WTC11 (cell line): ENCODE results near the gene GCFC2. TPM values are rescaled to one million over a fixed set of nuclear protein-coding genes. Genes with fewer than 3 reads are reported as not detected.
A peak's percentile ranks its signal among the peaks of the same experiment; 100 is the strongest.

ENCODE experiments used
- ATAC-seq: fragments of 200-7000 bp; cut with Tn5 transposase; 2 replicates; pipeline ENCODE4 v1.10.0; 2021; ENCODE audit warnings: mild to moderate bottlenecking, moderate library complexity
- CTCF ChIA-PET: fragments of 300-600 bp; sonication (Branson Sonifier 250); formaldehyde crosslinking; loops from one replicate; lab custom pipeline; 2021; ENCODE audit warnings: antibody characterized with exemption; lab: Charles Lee
- POLR2A ChIA-PET: fragments of 350-600 bp; sonication (Branson Sonifier 250); formaldehyde crosslinking; loops from one replicate; lab custom pipeline; 2021; ENCODE audit warnings: antibody characterized with exemption; lab: Charles Lee
- DNase-seq: peaks from one replicate; pipeline ENCODE4 v3.0.0; 2021; ENCODE audit warnings: low spot score
- H3K27ac Mint-ChIP-seq: 2 replicates; pipeline ENCODE4 v1.8.0; 2021; ENCODE audit warnings: mixed read lengths
- H3K27me3 Mint-ChIP-seq: 2 replicates; pipeline ENCODE4 v1.8.0; 2021; ENCODE audit warnings: low read depth, mild to moderate bottlenecking, moderate library complexity, mixed read lengths
- H3K36me3 Mint-ChIP-seq: 2 replicates; pipeline ENCODE4 v1.8.0; 2021; ENCODE audit warnings: mixed read lengths
- H3K4me1 Mint-ChIP-seq: 2 replicates; pipeline ENCODE4 v1.8.0; 2022; ENCODE audit warnings: mixed read lengths
- H3K4me3 Mint-ChIP-seq: 2 replicates; pipeline ENCODE4 v1.8.0; 2021; ENCODE audit warnings: mild to moderate bottlenecking, moderate library complexity, mixed read lengths
- H3K9me3 Mint-ChIP-seq: 2 replicates; pipeline ENCODE4 v1.8.0; 2021; ENCODE audit warnings: mixed read lengths
- CREB1 ChIP-seq: sonication (generic); formaldehyde crosslinking; IDR thresholded peaks from 2 replicates; pipeline ENCODE4 v1.8.0; 2023; ENCODE audit warnings: mild to moderate bottlenecking, missing genetic modification reagents
- EMX1 ChIP-seq: fragments of 250-450 bp; sonication (Bioruptor Pico); IDR thresholded peaks from 2 replicates; pipeline ENCODE4 v1.8.0; 2021; ENCODE audit warnings: mild to moderate bottlenecking
- NFYB ChIP-seq: sonication (generic); formaldehyde crosslinking; conservative IDR thresholded peaks from 2 replicates; pipeline ENCODE4 v1.8.0; 2022; ENCODE audit warnings: low read depth, missing genetic modification reagents
- TEAD4 ChIP-seq: sonication (generic); formaldehyde crosslinking; IDR thresholded peaks from 2 replicates; pipeline ENCODE4 v1.8.0; 2022; ENCODE audit warnings: mild to moderate bottlenecking, missing genetic modification reagents
- ZBTB21 ChIP-seq: sonication (generic); formaldehyde crosslinking; IDR thresholded peaks from 2 replicates; pipeline ENCODE4 v1.8.1; 2023; ENCODE audit warnings: mild to moderate bottlenecking, missing genetic modification reagents, borderline replicate concordance
- ZNF232 ChIP-seq: sonication (generic); formaldehyde crosslinking; IDR thresholded peaks from 2 replicates; pipeline ENCODE4 v1.8.0; 2022; ENCODE audit warnings: mild to moderate bottlenecking, missing genetic modification reagents
- ZNF396 ChIP-seq: fragments of 250-450 bp; sonication (Bioruptor Pico); IDR thresholded peaks from 2 replicates; pipeline ENCODE4 v1.8.0; 2021; ENCODE audit warnings: mild to moderate bottlenecking, moderate library complexity, borderline replicate concordance
- ZNF416 ChIP-seq: fragments of 250-450 bp; sonication (Bioruptor Pico); IDR thresholded peaks from 2 replicates; pipeline ENCODE4 v1.9.0; 2021; ENCODE audit warnings: mild to moderate bottlenecking, inconsistent platforms
- total RNA-seq: library from RNA; stranded (reverse); gene quantifications from 3 replicates; pipeline ENCODE4 v1.2.3, GENCODE V29; 2021
- TF ChIP-seq, protein P1 (sequence below): sonication (generic); formaldehyde crosslinking; IDR thresholded peaks from 2 replicates; pipeline ENCODE4 v1.8.1; 2023; ENCODE audit warnings: mild to moderate bottlenecking, missing genetic modification reagents
- TF ChIP-seq, protein P2 (sequence below): sonication (generic); formaldehyde crosslinking; IDR thresholded peaks from 2 replicates; pipeline ENCODE4 v1.8.1; 2023; ENCODE audit warnings: mild to moderate bottlenecking, missing genetic modification reagents, moderate library complexity
- TF ChIP-seq, protein P3 (sequence below): sonication (generic); formaldehyde crosslinking; IDR thresholded peaks from 2 replicates; pipeline ENCODE4 v1.8.0; 2022; ENCODE audit warnings: mild to moderate bottlenecking, missing genetic modification reagents
- TF ChIP-seq, protein P4 (sequence below): fragments of 250-450 bp; sonication (Bioruptor Pico); IDR thresholded peaks from 2 replicates; pipeline ENCODE4 v2.1.2; 2022; ENCODE audit warnings: mild to moderate bottlenecking, moderate library complexity
- TF ChIP-seq, protein P5 (sequence below): sonication (generic); formaldehyde crosslinking; IDR thresholded peaks from 2 replicates; pipeline ENCODE4 v1.8.1; 2022; ENCODE audit warnings: low read depth, mild to moderate bottlenecking, moderate library complexity, missing genetic modification reagents, borderline replicate concordance
- TF ChIP-seq, protein P6 (sequence below): sonication (generic); formaldehyde crosslinking; IDR thresholded peaks from 2 replicates; pipeline ENCODE4 v1.8.1; 2022; ENCODE audit warnings: mild to moderate bottlenecking, moderate library complexity, missing genetic modification reagents
- TF ChIP-seq, protein P7 (sequence below): sonication (generic); formaldehyde crosslinking; IDR thresholded peaks from 2 replicates; pipeline ENCODE4 v1.8.1; 2022; ENCODE audit warnings: missing genetic modification reagents, borderline replicate concordance
- TF ChIP-seq, protein P8 (sequence below): sonication (generic); formaldehyde crosslinking; IDR thresholded peaks from 2 replicates; pipeline ENCODE4 v1.8.1; 2023; ENCODE audit warnings: mild to moderate bottlenecking, missing genetic modification reagents, moderate library complexity
- TF ChIP-seq, protein P9 (sequence below): fragments of 250-450 bp; sonication (Bioruptor Pico); IDR thresholded peaks from 2 replicates; pipeline ENCODE4 v1.9.0; 2021; ENCODE audit warnings: mild to moderate bottlenecking
- TF ChIP-seq, protein P10 (sequence below): sonication (generic); formaldehyde crosslinking; conservative IDR thresholded peaks from 2 replicates; pipeline ENCODE4 v1.8.1; 2023; ENCODE audit warnings: mild to moderate bottlenecking, low read depth, missing genetic modification reagents, moderate library complexity

GCFC2 gene
- total RNA-seq, 1 experiment from 2014 or later: 14.4 TPM

DNA sequence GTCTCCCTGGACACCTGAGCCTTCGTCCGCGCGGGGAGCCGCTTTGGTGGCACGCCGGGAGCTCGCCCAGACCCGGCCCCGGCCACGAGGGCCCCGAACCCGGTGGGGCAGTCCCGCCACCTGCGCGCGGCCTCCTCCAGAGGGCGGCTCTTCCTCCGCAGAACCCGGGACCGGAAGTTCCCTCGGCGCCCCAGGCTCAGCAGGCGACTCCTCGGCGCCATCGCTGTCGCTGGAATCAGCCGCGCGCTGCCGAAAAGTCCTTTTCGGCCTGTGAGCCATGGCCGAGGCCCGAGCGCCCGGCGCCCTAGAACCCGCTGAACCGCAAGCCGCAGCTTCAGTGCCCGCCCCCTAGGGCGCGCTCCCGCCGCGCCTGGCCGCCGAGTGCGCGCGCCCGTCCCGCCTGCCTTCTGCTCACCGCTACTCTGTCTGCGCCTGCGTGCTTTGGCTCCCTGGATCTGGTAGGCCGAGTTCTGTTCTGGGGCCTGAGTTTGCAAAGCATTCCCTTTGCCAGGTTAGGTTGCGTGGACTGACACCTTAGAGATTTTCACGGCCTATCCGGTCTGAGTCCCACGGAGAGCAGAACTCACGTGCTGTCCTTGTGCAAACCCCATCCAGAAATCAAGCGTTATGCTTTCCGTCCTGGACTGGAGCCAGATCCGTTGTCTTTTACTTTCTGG lies at the start of gene GCFC2 (continued):
- TF ChIP-seq, protein P1, sequence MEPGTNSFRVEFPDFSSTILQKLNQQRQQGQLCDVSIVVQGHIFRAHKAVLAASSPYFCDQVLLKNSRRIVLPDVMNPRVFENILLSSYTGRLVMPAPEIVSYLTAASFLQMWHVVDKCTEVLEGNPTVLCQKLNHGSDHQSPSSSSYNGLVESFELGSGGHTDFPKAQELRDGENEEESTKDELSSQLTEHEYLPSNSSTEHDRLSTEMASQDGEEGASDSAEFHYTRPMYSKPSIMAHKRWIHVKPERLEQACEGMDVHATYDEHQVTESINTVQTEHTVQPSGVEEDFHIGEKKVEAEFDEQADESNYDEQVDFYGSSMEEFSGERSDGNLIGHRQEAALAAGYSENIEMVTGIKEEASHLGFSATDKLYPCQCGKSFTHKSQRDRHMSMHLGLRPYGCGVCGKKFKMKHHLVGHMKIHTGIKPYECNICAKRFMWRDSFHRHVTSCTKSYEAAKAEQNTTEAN (CRISPR knock-in tag): 0 out of 2 replicates have a peak, but pooled peaks have one; percentile 40
- no peak for TF ChIP-seq EMX1
- TF ChIP-seq ZNF416 (CRISPR knock-in tag): no peak
- TF ChIP-seq, protein P2, sequence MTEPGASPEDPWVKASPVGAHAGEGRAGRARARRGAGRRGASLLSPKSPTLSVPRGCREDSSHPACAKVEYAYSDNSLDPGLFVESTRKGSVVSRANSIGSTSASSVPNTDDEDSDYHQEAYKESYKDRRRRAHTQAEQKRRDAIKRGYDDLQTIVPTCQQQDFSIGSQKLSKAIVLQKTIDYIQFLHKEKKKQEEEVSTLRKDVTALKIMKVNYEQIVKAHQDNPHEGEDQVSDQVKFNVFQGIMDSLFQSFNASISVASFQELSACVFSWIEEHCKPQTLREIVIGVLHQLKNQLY (CRISPR knock-in tag): no peak
- TF ChIP-seq NFYB: no peak
- TF ChIP-seq, protein P3, sequence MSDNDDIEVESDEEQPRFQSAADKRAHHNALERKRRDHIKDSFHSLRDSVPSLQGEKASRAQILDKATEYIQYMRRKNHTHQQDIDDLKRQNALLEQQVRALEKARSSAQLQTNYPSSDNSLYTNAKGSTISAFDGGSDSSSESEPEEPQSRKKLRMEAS (CRISPR knock-in tag): peak; percentile 97
- TF ChIP-seq, protein P4, sequence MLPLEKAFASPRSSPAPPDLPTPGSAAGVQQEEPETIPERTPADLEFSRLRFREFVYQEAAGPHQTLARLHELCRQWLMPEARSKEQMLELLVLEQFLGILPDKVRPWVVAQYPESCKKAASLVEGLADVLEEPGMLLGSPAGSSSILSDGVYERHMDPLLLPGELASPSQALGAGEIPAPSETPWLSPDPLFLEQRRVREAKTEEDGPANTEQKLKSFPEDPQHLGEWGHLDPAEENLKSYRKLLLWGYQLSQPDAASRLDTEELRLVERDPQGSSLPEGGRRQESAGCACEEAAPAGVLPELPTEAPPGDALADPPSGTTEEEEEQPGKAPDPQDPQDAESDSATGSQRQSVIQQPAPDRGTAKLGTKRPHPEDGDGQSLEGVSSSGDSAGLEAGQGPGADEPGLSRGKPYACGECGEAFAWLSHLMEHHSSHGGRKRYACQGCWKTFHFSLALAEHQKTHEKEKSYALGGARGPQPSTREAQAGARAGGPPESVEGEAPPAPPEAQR (CRISPR knock-in tag): no peak
- TF ChIP-seq ZNF396 (CRISPR knock-in tag): no peak
- TF ChIP-seq TEAD4: 0 out of 2 replicates have a peak, but pooled peaks have one; percentile 12
- TF ChIP-seq, protein P5, sequence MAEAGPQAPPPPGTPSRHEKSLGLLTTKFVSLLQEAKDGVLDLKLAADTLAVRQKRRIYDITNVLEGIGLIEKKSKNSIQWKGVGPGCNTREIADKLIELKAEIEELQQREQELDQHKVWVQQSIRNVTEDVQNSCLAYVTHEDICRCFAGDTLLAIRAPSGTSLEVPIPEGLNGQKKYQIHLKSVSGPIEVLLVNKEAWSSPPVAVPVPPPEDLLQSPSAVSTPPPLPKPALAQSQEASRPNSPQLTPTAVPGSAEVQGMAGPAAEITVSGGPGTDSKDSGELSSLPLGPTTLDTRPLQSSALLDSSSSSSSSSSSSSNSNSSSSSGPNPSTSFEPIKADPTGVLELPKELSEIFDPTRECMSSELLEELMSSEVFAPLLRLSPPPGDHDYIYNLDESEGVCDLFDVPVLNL (CRISPR knock-in tag): peak; percentile 40; the same call in 1 of the 2 replicates
- 0 out of 2 replicates have a peak, but pooled peaks have one; percentile 65 for TF ChIP-seq CREB1 (CRISPR knock-in tag)
- TF ChIP-seq, protein P6, sequence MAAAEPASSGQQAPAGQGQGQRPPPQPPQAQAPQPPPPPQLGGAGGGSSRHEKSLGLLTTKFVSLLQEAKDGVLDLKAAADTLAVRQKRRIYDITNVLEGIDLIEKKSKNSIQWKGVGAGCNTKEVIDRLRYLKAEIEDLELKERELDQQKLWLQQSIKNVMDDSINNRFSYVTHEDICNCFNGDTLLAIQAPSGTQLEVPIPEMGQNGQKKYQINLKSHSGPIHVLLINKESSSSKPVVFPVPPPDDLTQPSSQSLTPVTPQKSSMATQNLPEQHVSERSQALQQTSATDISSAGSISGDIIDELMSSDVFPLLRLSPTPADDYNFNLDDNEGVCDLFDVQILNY (CRISPR knock-in tag): peak; percentile 91; the same call in 1 of the 2 replicates
- TF ChIP-seq ZBTB21 (CRISPR knock-in tag): peak; percentile 92
- TF ChIP-seq ZNF232 (CRISPR knock-in tag): peak; percentile 63; the same call in 1 of the 2 replicates
- TF ChIP-seq, protein P7, sequence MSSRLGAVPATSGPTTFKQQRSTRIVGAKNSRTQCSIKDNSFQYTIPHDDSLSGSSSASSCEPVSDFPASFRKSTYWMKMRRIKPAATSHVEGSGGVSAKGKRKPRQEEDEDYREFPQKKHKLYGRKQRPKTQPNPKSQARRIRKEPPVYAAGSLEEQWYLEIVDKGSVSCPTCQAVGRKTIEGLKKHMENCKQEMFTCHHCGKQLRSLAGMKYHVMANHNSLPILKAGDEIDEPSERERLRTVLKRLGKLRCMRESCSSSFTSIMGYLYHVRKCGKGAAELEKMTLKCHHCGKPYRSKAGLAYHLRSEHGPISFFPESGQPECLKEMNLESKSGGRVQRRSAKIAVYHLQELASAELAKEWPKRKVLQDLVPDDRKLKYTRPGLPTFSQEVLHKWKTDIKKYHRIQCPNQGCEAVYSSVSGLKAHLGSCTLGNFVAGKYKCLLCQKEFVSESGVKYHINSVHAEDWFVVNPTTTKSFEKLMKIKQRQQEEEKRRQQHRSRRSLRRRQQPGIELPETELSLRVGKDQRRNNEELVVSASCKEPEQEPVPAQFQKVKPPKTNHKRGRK (CRISPR knock-in tag): no peak
- TF ChIP-seq, protein P8, sequence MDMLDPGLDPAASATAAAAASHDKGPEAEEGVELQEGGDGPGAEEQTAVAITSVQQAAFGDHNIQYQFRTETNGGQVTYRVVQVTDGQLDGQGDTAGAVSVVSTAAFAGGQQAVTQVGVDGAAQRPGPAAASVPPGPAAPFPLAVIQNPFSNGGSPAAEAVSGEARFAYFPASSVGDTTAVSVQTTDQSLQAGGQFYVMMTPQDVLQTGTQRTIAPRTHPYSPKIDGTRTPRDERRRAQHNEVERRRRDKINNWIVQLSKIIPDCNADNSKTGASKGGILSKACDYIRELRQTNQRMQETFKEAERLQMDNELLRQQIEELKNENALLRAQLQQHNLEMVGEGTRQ (CRISPR knock-in tag): peak; percentile 35; the same call in 1 of the 2 replicates

DNA sequence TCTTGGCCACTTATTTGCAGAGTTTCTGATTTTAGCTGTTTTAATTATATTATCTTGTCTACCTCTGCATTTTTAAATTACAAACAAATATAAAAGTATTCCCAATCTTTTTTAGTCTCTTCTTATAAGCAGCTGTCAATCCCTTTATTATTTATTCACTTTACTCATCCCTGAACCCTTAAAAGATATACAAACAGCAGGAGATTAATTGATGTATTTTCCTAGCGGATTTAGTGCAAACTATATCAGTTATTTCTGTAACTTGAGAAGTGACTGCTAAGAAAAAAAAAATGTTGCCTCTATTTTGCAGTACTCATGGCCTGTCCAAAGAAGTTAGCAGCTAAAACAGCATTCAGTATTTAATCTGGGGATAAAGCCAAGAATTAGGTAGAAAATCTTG lies 42.1 kb upstream of the GCFC2 start:
- peaks cover 12% of the 10 kb centered on the region; the same call in 1 of the 2 replicates for H3K9me3 Mint-ChIP-seq
- no peaks in the 10 kb centered on the region for H3K27me3 Mint-ChIP-seq
- no peak overlapping the region for H3K4me3 Mint-ChIP-seq
- ATAC-seq (no peak), DNase-seq (no peak)
- no peak overlapping the region for H3K27ac Mint-ChIP-seq
- H3K36me3 Mint-ChIP-seq: no peaks in the 10 kb centered on the region
- TF ChIP-seq, protein P9, sequence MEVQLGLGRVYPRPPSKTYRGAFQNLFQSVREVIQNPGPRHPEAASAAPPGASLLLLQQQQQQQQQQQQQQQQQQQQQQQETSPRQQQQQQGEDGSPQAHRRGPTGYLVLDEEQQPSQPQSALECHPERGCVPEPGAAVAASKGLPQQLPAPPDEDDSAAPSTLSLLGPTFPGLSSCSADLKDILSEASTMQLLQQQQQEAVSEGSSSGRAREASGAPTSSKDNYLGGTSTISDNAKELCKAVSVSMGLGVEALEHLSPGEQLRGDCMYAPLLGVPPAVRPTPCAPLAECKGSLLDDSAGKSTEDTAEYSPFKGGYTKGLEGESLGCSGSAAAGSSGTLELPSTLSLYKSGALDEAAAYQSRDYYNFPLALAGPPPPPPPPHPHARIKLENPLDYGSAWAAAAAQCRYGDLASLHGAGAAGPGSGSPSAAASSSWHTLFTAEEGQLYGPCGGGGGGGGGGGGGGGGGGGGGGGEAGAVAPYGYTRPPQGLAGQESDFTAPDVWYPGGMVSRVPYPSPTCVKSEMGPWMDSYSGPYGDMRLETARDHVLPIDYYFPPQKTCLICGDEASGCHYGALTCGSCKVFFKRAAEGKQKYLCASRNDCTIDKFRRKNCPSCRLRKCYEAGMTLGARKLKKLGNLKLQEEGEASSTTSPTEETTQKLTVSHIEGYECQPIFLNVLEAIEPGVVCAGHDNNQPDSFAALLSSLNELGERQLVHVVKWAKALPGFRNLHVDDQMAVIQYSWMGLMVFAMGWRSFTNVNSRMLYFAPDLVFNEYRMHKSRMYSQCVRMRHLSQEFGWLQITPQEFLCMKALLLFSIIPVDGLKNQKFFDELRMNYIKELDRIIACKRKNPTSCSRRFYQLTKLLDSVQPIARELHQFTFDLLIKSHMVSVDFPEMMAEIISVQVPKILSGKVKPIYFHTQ: no peak
- TF ChIP-seq, protein P10, sequence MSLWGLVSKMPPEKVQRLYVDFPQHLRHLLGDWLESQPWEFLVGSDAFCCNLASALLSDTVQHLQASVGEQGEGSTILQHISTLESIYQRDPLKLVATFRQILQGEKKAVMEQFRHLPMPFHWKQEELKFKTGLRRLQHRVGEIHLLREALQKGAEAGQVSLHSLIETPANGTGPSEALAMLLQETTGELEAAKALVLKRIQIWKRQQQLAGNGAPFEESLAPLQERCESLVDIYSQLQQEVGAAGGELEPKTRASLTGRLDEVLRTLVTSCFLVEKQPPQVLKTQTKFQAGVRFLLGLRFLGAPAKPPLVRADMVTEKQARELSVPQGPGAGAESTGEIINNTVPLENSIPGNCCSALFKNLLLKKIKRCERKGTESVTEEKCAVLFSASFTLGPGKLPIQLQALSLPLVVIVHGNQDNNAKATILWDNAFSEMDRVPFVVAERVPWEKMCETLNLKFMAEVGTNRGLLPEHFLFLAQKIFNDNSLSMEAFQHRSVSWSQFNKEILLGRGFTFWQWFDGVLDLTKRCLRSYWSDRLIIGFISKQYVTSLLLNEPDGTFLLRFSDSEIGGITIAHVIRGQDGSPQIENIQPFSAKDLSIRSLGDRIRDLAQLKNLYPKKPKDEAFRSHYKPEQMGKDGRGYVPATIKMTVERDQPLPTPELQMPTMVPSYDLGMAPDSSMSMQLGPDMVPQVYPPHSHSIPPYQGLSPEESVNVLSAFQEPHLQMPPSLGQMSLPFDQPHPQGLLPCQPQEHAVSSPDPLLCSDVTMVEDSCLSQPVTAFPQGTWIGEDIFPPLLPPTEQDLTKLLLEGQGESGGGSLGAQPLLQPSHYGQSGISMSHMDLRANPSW (CRISPR knock-in tag): no peak
- POLR2A ChIA-PET: no interaction called here
- H3K4me1 Mint-ChIP-seq: peaks cover 17% of the 10 kb centered on the region
- CTCF ChIA-PET: interaction anchor here (0.9 to 1.2 kb wide), 2 partner anchors 23 to 76 kb away, joined by 3 read pairs; no protein-coding TSS in a partner anchor
